GM10266 (cell line): ENCODE measurements around the gene TTC21A.

Experiments
- DNase-seq: peaks from one replicate; pipeline ENCODE4 v3.0.0; 2012; ENCODE audit errors: extremely low spot score
- TF ChIP-seq, protein P1 (sequence below): IDR thresholded peaks from 2 replicates; pipeline ENCODE4 v1.5.1; 2012; ENCODE audit warnings: mild to moderate bottlenecking, low read depth; ENCODE audit not compliant: control insufficient read depth, insufficient read depth; ENCODE audit errors: missing control alignments

Gene TTC21A

GRCh38 chr3:39137991-39138803, 30.7 kb downstream of the TTC21A start:
- no peak for DNase-seq
- TF ChIP-seq, protein P1, sequence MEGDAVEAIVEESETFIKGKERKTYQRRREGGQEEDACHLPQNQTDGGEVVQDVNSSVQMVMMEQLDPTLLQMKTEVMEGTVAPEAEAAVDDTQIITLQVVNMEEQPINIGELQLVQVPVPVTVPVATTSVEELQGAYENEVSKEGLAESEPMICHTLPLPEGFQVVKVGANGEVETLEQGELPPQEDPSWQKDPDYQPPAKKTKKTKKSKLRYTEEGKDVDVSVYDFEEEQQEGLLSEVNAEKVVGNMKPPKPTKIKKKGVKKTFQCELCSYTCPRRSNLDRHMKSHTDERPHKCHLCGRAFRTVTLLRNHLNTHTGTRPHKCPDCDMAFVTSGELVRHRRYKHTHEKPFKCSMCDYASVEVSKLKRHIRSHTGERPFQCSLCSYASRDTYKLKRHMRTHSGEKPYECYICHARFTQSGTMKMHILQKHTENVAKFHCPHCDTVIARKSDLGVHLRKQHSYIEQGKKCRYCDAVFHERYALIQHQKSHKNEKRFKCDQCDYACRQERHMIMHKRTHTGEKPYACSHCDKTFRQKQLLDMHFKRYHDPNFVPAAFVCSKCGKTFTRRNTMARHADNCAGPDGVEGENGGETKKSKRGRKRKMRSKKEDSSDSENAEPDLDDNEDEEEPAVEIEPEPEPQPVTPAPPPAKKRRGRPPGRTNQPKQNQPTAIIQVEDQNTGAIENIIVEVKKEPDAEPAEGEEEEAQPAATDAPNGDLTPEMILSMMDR = no peak

DNA sequence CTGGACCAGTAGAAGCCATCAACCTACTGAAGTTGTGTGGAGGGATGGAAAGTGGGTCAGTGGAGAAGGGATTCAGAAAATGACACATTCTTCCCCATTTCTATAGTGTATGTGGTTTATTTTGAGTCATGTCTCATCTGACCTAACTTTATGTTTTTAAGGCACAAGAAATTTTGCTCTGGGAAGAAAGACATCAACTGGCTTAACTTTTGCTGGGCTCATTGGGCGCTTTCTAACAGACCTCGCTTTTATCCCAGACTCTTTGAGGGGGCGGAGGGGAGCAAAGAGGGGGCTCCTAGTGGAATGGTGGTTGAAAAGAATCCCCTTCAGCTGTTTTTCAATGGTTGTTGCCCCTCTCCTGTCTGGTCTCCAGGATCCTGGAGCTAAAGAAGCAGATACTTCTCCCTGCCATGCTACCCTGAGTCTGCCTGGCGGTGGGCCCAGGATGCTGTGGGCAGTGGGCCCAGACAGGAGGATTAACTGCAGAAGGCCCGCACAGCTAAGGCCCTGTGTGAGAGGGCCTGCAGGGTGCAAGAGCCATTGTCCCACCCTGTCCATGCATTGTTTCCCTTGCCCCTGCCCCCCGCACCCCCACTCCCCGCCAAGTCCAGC, 31.4 kb downstream of the TTC21A start:
- no peak for DNase-seq
- TF ChIP-seq, protein P1 = no peak

DNA sequence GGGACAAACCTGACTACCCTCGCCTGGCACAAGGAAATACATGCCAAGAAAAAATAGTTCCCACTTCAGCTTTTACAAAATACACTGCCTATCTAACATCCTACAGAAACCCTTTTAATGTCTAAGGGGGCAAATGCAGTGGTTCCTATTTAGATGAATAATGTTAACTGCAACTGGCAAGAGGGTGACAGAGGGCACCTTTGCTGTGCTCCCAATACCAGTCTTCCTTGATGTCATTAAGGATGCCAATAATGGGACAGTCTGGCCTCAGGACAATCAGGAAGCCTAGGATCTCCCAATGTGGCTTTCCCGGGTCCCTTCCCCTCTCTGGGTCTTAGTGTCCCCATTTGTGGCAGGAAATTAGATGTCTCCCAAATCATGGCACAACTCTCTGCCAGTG, 32.0 kb downstream of the TTC21A start:
- TF ChIP-seq, protein P1 = no peak
- no peak for DNase-seq

DNA sequence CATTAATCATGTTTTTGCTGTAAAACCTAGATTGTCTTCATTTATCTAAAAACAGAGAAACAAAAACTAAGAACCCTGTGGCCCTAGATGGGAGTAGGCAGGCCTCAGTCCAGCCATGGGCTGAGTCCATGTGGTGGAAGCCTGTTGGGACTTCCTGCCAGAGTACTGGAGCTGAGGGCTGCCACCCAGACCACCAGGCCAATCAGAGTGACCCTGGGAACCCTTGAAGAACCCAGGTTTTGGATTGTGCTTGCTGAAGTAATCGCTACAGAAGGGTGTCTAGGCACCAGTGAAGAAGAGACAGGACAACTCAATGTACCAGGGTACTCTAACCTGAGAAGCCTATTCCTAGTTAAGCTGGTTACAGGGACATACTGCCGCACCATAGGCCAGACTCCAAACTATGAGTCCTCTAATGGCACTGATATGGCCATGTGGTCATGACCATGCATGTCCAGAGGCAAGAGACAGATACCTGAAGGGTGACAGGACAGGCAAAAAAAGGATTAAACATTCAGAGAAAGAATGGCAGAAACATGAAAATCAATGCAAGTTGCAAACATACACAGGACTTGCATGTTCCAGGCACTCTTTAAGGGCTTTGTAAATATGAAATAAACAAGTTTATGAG, 33.0 kb downstream of the TTC21A start:
- DNase-seq = no peak
- TF ChIP-seq, protein P1 = no peak

DNA sequence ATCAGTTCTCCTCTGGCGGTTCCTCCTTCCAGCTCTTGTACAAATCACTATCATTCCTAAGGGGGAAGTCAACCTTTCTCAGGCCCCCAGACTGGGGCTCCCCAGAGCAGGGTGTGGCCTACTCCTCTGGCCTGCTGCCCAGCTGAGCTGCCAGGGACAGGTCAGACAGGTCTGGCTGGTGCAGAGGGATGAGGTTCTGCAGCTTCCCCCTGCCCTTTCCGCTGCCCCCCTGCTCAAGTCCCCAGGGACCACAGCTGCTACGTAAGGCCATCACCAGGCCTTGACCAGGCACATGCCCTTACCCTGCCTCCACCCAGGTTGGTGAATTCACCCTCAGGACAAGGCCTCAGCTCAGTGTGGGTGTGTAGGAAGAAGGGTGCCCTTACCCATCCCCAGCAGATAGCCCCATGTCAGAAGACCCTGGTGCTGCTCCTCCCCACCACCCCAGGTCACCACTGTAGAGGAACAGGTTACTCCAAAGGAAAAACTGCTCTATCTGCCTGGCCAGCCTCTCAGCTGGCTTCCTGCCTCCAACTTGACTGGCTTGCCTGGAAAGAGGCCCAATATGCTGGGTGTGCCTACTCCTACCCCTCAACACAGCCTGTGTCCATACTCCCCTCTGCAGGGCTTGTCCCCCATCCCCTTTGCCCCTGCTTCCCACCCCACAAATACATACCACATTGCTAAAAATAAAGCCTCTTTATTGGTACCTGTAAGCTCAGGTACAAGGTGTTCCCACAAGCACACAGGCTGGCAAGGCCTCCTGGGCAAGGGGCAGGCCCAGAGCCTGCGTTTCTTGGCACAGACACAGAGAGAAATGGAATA, 33.9 kb downstream of the TTC21A start:
- TF ChIP-seq, protein P1 = no peak
- no peak for DNase-seq

- TF ChIP-seq, protein P1 = no peak
- DNase-seq = no peak
Observed at GRCh38 chr3:39142067-39142466, 34.6 kb downstream of the TTC21A start.
